KMS-11 (cell line): ENCODE results near the gene NEUROD2.

Experiments
- H2AFZ ChIP-seq: fragments of 200-600 bp; sonication (generic); 2 replicates; pipeline ENCODE4 v1.6.1; 2016; ENCODE audit warnings: antibody characterized with exemption, mixed run types, low read depth
- H3K27ac ChIP-seq: fragments of 200-600 bp; sonication (generic); 2 replicates; pipeline ENCODE4 v1.6.1; 2016; ENCODE audit warnings: mild to moderate bottlenecking, mixed run types
- H3K27me3 ChIP-seq: fragments of 200-600 bp; sonication (generic); 2 replicates; pipeline ENCODE4 v1.6.1; 2017; ENCODE audit warnings: mild to moderate bottlenecking, low read depth, mixed run types, moderate library complexity; ENCODE audit not compliant: insufficient read depth
- H3K36me3 ChIP-seq: fragments of 200-600 bp; sonication (generic); 2 replicates; pipeline ENCODE4 v1.6.1; 2017; ENCODE audit warnings: mild to moderate bottlenecking, mixed run types; ENCODE audit not compliant: insufficient read depth
- H3K4me1 ChIP-seq: fragments of 200-600 bp; sonication (generic); 2 replicates; pipeline ENCODE4 v1.6.1; 2016; ENCODE audit warnings: mild to moderate bottlenecking, low read depth, mixed run types; ENCODE audit not compliant: poor library complexity, severe bottlenecking
- H3K4me2 ChIP-seq: fragments of 200-600 bp; sonication (generic); 2 replicates; pipeline ENCODE4 v1.7.0; 2016; ENCODE audit warnings: mild to moderate bottlenecking, mixed run types
- H3K4me3 ChIP-seq: fragments of 200-600 bp; sonication (generic); IDR thresholded peaks from 2 replicates; pipeline ENCODE4 v1.6.1; 2017; ENCODE audit warnings: low read depth, low read length, mixed read lengths; ENCODE audit not compliant: insufficient read depth
- H3K79me2 ChIP-seq: fragments of 200-600 bp; sonication (generic); 2 replicates; pipeline ENCODE4 v1.6.1; 2016; ENCODE audit warnings: low read depth, mixed run types; ENCODE audit not compliant: insufficient read depth
- H3K9ac ChIP-seq: fragments of 200-600 bp; sonication (generic); 2 replicates; pipeline ENCODE4 v1.6.1; 2016; ENCODE audit warnings: mild to moderate bottlenecking, mixed run types
- H4K20me1 ChIP-seq: fragments of 200-600 bp; sonication (generic); 2 replicates; pipeline ENCODE4 v1.6.1; 2016; ENCODE audit warnings: mild to moderate bottlenecking, mixed run types; ENCODE audit not compliant: insufficient read depth
- CTCF ChIP-seq: fragments of 200-600 bp; sonication (generic); conservative IDR thresholded peaks from 2 replicates; pipeline ENCODE4 v1.6.1; 2017; ENCODE audit warnings: low read depth, mild to moderate bottlenecking, antibody characterized with exemption, low read length, moderate library complexity, mixed read lengths

NEUROD2 gene

GRCh38 chr17:39611401-39612112 is 3.8 kb upstream of the NEUROD2 start:
- H3K27ac ChIP-seq: no peak overlapping the region
- H3K9ac ChIP-seq: no peak overlapping the region
- TF ChIP-seq CTCF: no peak
- H3K36me3 ChIP-seq: no peaks in the 10 kb centered on the region
- H3K4me2 ChIP-seq: no peak overlapping the region
- no peaks in the 10 kb centered on the region for H3K4me1 ChIP-seq
- peaks cover 10% of the 10 kb centered on the region for H3K27me3 ChIP-seq
- no peak overlapping the region for H3K4me3 ChIP-seq
- peak overlapping the region; percentile 10; the same call in 1 of the 2 replicates for H2AFZ ChIP-seq
- no peaks in the 10 kb centered on the region for H3K79me2 ChIP-seq
- H4K20me1 ChIP-seq: no peaks in the 10 kb centered on the region

- Histone ChIP-seq H2AFZ (no peak overlapping the region), H3K27me3 (peaks cover 30% of the 10 kb centered on the region), H3K9ac (no peak overlapping the region)
Measured at GRCh38 chr17:39609416-39610025, 1.8 kb upstream of the NEUROD2 start.

GRCh38 chr17:39608142-39608981 is 642 bp upstream of the NEUROD2 start:
- no peak overlapping the region for H2AFZ ChIP-seq
- H3K36me3 ChIP-seq: no peaks in the 10 kb centered on the region
- TF ChIP-seq CTCF: no peak
- H3K79me2 ChIP-seq: no peaks in the 10 kb centered on the region
- H3K27ac ChIP-seq: no peak overlapping the region
- H3K27me3 ChIP-seq: peaks cover 42% of the 10 kb centered on the region
- no peaks in the 10 kb centered on the region for H4K20me1 ChIP-seq
- no peak overlapping the region for H3K4me2 ChIP-seq
- no peak overlapping the region for H3K4me3 ChIP-seq
- no peak overlapping the region for H3K9ac ChIP-seq
- no peaks in the 10 kb centered on the region for H3K4me1 ChIP-seq

More at GRCh38 chr17:39609416-39610025, 1.8 kb upstream of the NEUROD2 start:
- Histone ChIP-seq H4K20me1 (no peaks in the 10 kb centered on the region), H3K79me2 (no peaks in the 10 kb centered on the region), H3K4me2 (no peak overlapping the region), H3K36me3 (no peaks in the 10 kb centered on the region), H3K27ac (no peak overlapping the region), H3K4me1 (no peaks in the 10 kb centered on the region), H3K4me3 (no peak overlapping the region)
- no peak for TF ChIP-seq CTCF

GRCh38 chr17:39607057-39607850 is 466 bp downstream of the NEUROD2 start:
- H3K4me3 ChIP-seq: no peak overlapping the region
- H3K79me2 ChIP-seq: no peaks in the 10 kb centered on the region
- TF ChIP-seq CTCF: no peak
- no peak overlapping the region for H3K9ac ChIP-seq
- no peak overlapping the region for H3K4me2 ChIP-seq
- H2AFZ ChIP-seq: no peak overlapping the region
- no peaks in the 10 kb centered on the region for H3K4me1 ChIP-seq
- no peak overlapping the region for H3K27ac ChIP-seq
- no peaks in the 10 kb centered on the region for H4K20me1 ChIP-seq
- no peaks in the 10 kb centered on the region for H3K36me3 ChIP-seq
- peaks cover 53% of the 10 kb centered on the region for H3K27me3 ChIP-seq
